HEK293 (cell line): ENCODE measurements around the gene GNAS.

ENCODE experiments used
- SETDB1 ChIP-seq: IDR thresholded peaks from one replicate; pipeline ENCODE4 v1.6.1; 2017; ENCODE audit warnings: mild to moderate bottlenecking, low read length, moderate library complexity, mixed read lengths; ENCODE audit not compliant: insufficient read length
- TCF7L2 ChIP-seq: IDR thresholded peaks from 2 replicates; pipeline ENCODE4 v1.6.1; 2011; ENCODE audit warnings: low read depth, mild to moderate bottlenecking, inconsistent platforms, low read length, moderate library complexity, borderline replicate concordance
- ZBTB48 ChIP-seq: fragments of 450-650 bp; formaldehyde crosslinking; IDR thresholded peaks from 2 replicates; pipeline ENCODE4 v1.5.1; 2016; ENCODE audit warnings: missing biosample characterization, missing genetic modification characterization
- ZNF133 ChIP-seq: fragments of 450-650 bp; formaldehyde crosslinking; IDR thresholded peaks from 2 replicates; pipeline ENCODE4 v1.5.1; 2016; ENCODE audit warnings: missing biosample characterization, missing genetic modification characterization
- ZNF324 ChIP-seq: fragments of 450-650 bp; formaldehyde crosslinking; IDR thresholded peaks from 2 replicates; pipeline ENCODE4 v1.5.1; 2016; ENCODE audit warnings: missing biosample characterization, missing genetic modification characterization
- ZNF354C ChIP-seq: fragments of 450-650 bp; formaldehyde crosslinking; IDR thresholded peaks from 2 replicates; pipeline ENCODE4 v1.5.1; 2016; ENCODE audit warnings: missing biosample characterization, missing genetic modification characterization, low read depth, borderline replicate concordance
- ZNF391 ChIP-seq: fragments of 450-650 bp; formaldehyde crosslinking; IDR thresholded peaks from 2 replicates; pipeline ENCODE4 v1.5.1; 2016; ENCODE audit warnings: low read depth, missing biosample characterization, missing genetic modification characterization, borderline replicate concordance
- ZNF529 ChIP-seq: fragments of 450-650 bp; formaldehyde crosslinking; IDR thresholded peaks from 2 replicates; pipeline ENCODE4 v1.5.1; 2017; ENCODE audit warnings: missing genetic modification characterization, missing biosample characterization; ENCODE audit not compliant: insufficient replicate concordance
- ZNF560 ChIP-seq: fragments of 450-650 bp; formaldehyde crosslinking; IDR thresholded peaks from 2 replicates; pipeline ENCODE4 v1.5.1; 2017; ENCODE audit warnings: missing biosample characterization, missing genetic modification characterization, borderline replicate concordance
- ZNF785 ChIP-seq: fragments of 450-650 bp; formaldehyde crosslinking; IDR thresholded peaks from 2 replicates; pipeline ENCODE4 v1.5.1; 2016; ENCODE audit warnings: missing biosample characterization, missing genetic modification characterization
- TF ChIP-seq, protein P1 (sequence below): fragments of 450-650 bp; formaldehyde crosslinking; IDR thresholded peaks from 2 replicates; pipeline ENCODE4 v1.5.1; 2016; ENCODE audit warnings: missing biosample characterization, missing genetic modification characterization
- TF ChIP-seq, protein P2 (sequence below): fragments of 450-650 bp; IDR thresholded peaks from 2 replicates; pipeline ENCODE4 v1.5.1; 2018; ENCODE audit warnings: missing biosample characterization, missing genetic modification characterization

DNA sequence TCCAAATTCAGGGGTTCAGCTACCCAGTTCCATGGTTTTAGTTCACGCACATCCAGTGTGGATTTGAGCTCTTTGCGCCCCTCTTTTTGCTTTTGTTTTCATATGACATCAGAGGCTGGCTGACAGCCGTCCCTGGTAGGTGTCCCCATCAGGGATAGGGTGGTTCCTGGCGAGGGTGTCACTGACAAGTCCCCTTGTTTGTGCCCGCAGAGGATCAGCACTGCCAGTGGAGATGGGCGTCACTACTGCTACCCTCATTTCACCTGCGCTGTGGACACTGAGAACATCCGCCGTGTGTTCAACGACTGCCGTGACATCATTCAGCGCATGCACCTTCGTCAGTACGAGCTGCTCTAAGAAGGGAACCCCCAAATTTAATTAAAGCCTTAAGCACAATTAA lies 58.0 kb downstream of the GNAS start:
- TF ChIP-seq ZNF354C (tag by site-specific recombination): no peak
- TF ChIP-seq, protein P1, sequence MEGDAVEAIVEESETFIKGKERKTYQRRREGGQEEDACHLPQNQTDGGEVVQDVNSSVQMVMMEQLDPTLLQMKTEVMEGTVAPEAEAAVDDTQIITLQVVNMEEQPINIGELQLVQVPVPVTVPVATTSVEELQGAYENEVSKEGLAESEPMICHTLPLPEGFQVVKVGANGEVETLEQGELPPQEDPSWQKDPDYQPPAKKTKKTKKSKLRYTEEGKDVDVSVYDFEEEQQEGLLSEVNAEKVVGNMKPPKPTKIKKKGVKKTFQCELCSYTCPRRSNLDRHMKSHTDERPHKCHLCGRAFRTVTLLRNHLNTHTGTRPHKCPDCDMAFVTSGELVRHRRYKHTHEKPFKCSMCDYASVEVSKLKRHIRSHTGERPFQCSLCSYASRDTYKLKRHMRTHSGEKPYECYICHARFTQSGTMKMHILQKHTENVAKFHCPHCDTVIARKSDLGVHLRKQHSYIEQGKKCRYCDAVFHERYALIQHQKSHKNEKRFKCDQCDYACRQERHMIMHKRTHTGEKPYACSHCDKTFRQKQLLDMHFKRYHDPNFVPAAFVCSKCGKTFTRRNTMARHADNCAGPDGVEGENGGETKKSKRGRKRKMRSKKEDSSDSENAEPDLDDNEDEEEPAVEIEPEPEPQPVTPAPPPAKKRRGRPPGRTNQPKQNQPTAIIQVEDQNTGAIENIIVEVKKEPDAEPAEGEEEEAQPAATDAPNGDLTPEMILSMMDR (tag by site-specific recombination): no peak
- TF ChIP-seq ZNF785 (tag by site-specific recombination): no peak
- TF ChIP-seq TCF7L2: no peak
- TF ChIP-seq, protein P2, sequence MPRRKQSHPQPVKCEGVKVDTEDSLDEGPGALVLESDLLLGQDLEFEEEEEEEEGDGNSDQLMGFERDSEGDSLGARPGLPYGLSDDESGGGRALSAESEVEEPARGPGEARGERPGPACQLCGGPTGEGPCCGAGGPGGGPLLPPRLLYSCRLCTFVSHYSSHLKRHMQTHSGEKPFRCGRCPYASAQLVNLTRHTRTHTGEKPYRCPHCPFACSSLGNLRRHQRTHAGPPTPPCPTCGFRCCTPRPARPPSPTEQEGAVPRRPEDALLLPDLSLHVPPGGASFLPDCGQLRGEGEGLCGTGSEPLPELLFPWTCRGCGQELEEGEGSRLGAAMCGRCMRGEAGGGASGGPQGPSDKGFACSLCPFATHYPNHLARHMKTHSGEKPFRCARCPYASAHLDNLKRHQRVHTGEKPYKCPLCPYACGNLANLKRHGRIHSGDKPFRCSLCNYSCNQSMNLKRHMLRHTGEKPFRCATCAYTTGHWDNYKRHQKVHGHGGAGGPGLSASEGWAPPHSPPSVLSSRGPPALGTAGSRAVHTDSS (tag by site-specific recombination): no peak
- no peak for TF ChIP-seq ZBTB48
- no peak for TF ChIP-seq ZNF133
- TF ChIP-seq ZNF324 (tag by site-specific recombination): no peak
- TF ChIP-seq ZNF560 (tag by site-specific recombination): no peak
- no peak for TF ChIP-seq ZNF529 (tag by site-specific recombination)
- no peak for TF ChIP-seq SETDB1
- TF ChIP-seq ZNF391 (tag by site-specific recombination): no peak
